KOPT-K1 (cell line): ENCODE data around the gene IFT74.

Experiments
- H3K27ac ChIP-seq: fragments of 200-600 bp; sonication (generic); 2 replicates; pipeline ENCODE4 v1.5.1; 2016; ENCODE audit warnings: antibody characterized with exemption, mild to moderate bottlenecking, low read depth, low read length; ENCODE audit not compliant: poor library complexity, severe bottlenecking
- H3K36me3 ChIP-seq: fragments of 200-600 bp; sonication (generic); 2 replicates; pipeline ENCODE4 v1.5.1; 2017; ENCODE audit warnings: antibody characterized with exemption, mild to moderate bottlenecking, low read length, moderate library complexity; ENCODE audit not compliant: insufficient read depth
- H3K9me3 ChIP-seq: fragments of 200-600 bp; sonication (generic); 2 replicates; pipeline ENCODE4 v1.5.1; 2017; ENCODE audit warnings: antibody characterized with exemption, low read length, mild to moderate bottlenecking; ENCODE audit not compliant: insufficient read depth, poor library complexity, severe bottlenecking

IFT74 gene

GRCh38 chr9:26955921-26956859, at the start of gene IFT74:
IFT74 (plus strand) TSS chr9:26956412; CDS start chr9:26961968, 5,556 bp downstream.
- peak within 1 kb of the TSS; percentile 80 for H3K27ac ChIP-seq
- H3K9me3 ChIP-seq, result no peaks in the 10 kb centered on the region
- no peaks in the 10 kb centered on the region for H3K36me3 ChIP-seq

- H3K9me3 ChIP-seq, result no peaks in the 10 kb centered on the region
- no peak overlapping the region for H3K27ac ChIP-seq
- H3K36me3 ChIP-seq, result peaks cover 74% of the 10 kb centered on the region
Measured at GRCh38 chr9:26913138-26913668, 43.0 kb upstream of the IFT74 start.

GRCh38 chr9:26919698-26920097, 36.5 kb upstream of the IFT74 start:
- H3K27ac ChIP-seq, result no peak overlapping the region
- peaks cover 99% of the 10 kb centered on the region for H3K36me3 ChIP-seq

GRCh38 chr9:26925609-26926008, 30.6 kb upstream of the IFT74 start:
- Histone ChIP-seq H3K9me3 (no peaks in the 10 kb centered on the region), H3K36me3 (peaks cover 95% of the 10 kb centered on the region), H3K27ac (no peak overlapping the region)

More at GRCh38 chr9:26919698-26920097, 36.5 kb upstream of the IFT74 start:
- no peaks in the 10 kb centered on the region for H3K9me3 ChIP-seq

GRCh38 chr9:26928902-26929495, 27.2 kb upstream of the IFT74 start:
- H3K36me3 ChIP-seq, result peaks cover 84% of the 10 kb centered on the region
- H3K9me3 ChIP-seq, result no peaks in the 10 kb centered on the region
- no peak overlapping the region for H3K27ac ChIP-seq

GRCh38 chr9:26935847-26936246, 20.4 kb upstream of the IFT74 start:
- Histone ChIP-seq H3K36me3 (peaks cover 27% of the 10 kb centered on the region), H3K9me3 (peaks cover 11% of the 10 kb centered on the region), H3K27ac (no peak overlapping the region)

- Histone ChIP-seq H3K27ac (no peak overlapping the region), H3K36me3 (peaks cover 7% of the 10 kb centered on the region), H3K9me3 (peaks cover 11% of the 10 kb centered on the region)
Measured at GRCh38 chr9:26937816-26938371, 18.3 kb upstream of the IFT74 start.

GRCh38 chr9:26939955-26940711, 16.1 kb upstream of the IFT74 start:
- no peak overlapping the region for H3K27ac ChIP-seq

GRCh38 chr9:26940779-26941178, 15.4 kb upstream of the IFT74 start:
- Histone ChIP-seq H3K36me3 (peaks cover 14% of the 10 kb centered on the region; the same call in 1 of the 2 replicates), H3K27ac (no peak overlapping the region), H3K9me3 (peaks cover 11% of the 10 kb centered on the region)

More at GRCh38 chr9:26939955-26940711, 16.1 kb upstream of the IFT74 start:
- Histone ChIP-seq H3K9me3 (peaks cover 11% of the 10 kb centered on the region), H3K36me3 (peaks cover 14% of the 10 kb centered on the region; the same call in 1 of the 2 replicates)

GRCh38 chr9:26945591-26945990, 10.6 kb upstream of the IFT74 start:
- Histone ChIP-seq H3K36me3 (peaks cover 14% of the 10 kb centered on the region; the same call in 1 of the 2 replicates), H3K9me3 (no peaks in the 10 kb centered on the region), H3K27ac (peak overlapping the region; percentile 98)

- peak within 1 kb of the TSS; percentile 98 for H3K27ac ChIP-seq
- H3K36me3 ChIP-seq, result peaks cover 14% of the 10 kb centered on the region; the same call in 1 of the 2 replicates
- H3K9me3 ChIP-seq, result no peaks in the 10 kb centered on the region
Measured at GRCh38 chr9:26946753-26947727, 9.2 kb upstream of the IFT74 start, which contains the start of gene PLAA. PLAA (minus strand) TSS chr9:26947242; CDS start chr9:26947045, 197 bp downstream.

GRCh38 chr9:26947736-26948135, 8.5 kb upstream of the IFT74 start:
- H3K9me3 ChIP-seq, result no peaks in the 10 kb centered on the region
- peak overlapping the region; percentile 98 for H3K27ac ChIP-seq
- H3K36me3 ChIP-seq, result peaks cover 14% of the 10 kb centered on the region; the same call in 1 of the 2 replicates

- Histone ChIP-seq H3K27ac (no peak overlapping the region), H3K9me3 (no peaks in the 10 kb centered on the region), H3K36me3 (no peaks in the 10 kb centered on the region)
Measured at GRCh38 chr9:26949637-26950069, 6.6 kb upstream of the IFT74 start.
